MG63 (cell line): ENCODE results near the gene C2CD4C. TPM values are rescaled to one million over a fixed set of nuclear protein-coding genes. Genes with fewer than 3 reads are reported as not detected.
"Not testable (repeated sequence)": the region's sequence is repeated elsewhere in the genome, so short reads cannot be mapped to it uniquely, and the experiment has no call there.

Experiments used
- DNase-seq: peaks from one replicate; pipeline ENCODE4 v3.0.0-alpha.2; 2020
- H3K27me3 ChIP-seq: fragments of 250-450 bp; sonication (Bioruptor Pico); 2 replicates; pipeline ENCODE4 v1.5.1; 2020; ENCODE audit warnings: mild to moderate bottlenecking, moderate library complexity
- H3K36me3 ChIP-seq: fragments of 250-450 bp; sonication (Bioruptor Pico); 2 replicates; pipeline ENCODE4 v1.5.1; 2020; ENCODE audit warnings: mild to moderate bottlenecking, moderate library complexity
- H3K4me3 ChIP-seq: fragments of 250-450 bp; sonication (Bioruptor Pico); 2 replicates; pipeline ENCODE4 v1.5.1; 2020; ENCODE audit warnings: mild to moderate bottlenecking, moderate library complexity
- H3K9me3 ChIP-seq: fragments of 250-450 bp; sonication (Bioruptor Pico); 2 replicates; pipeline ENCODE4 v1.5.1; 2020; ENCODE audit warnings: mild to moderate bottlenecking, moderate library complexity
- total RNA-seq: library from RNA; depleted of rRNA; stranded (reverse); fragments of >200 nt; shearing (Covaris generic); gene quantifications from 2 replicates; pipeline ENCODE4 v1.2.3, GENCODE V29; 2014; ENCODE audit warnings: low replicate concordance

C2CD4C gene
- total RNA-seq, 1 experiment from 2014 or later, result not detected

GRCh38 chr19:383040-383439 lies 25.9 kb downstream of the C2CD4C start:
- no peaks in the 10 kb centered on the region for H3K27me3 ChIP-seq
- H3K36me3 ChIP-seq, result no peaks in the 10 kb centered on the region
- no peak for DNase-seq
- no peak overlapping the region for H3K4me3 ChIP-seq
- no peaks in the 10 kb centered on the region for H3K9me3 ChIP-seq

- H3K4me3 ChIP-seq, H3K9me3 ChIP-seq, H3K27me3 ChIP-seq, H3K36me3 ChIP-seq: not testable (repeated sequence)
- peak; percentile 39 for DNase-seq
Measured at GRCh38 chr19:382578-382977, 26.4 kb downstream of the C2CD4C start.

GRCh38 chr19:381901-382300 lies 27.0 kb downstream of the C2CD4C start:
- not testable (repeated sequence) for H3K36me3 ChIP-seq, H3K27me3 ChIP-seq, H3K4me3 ChIP-seq, DNase-seq, H3K9me3 ChIP-seq

GRCh38 chr19:380618-381219 lies 28.2 kb downstream of the C2CD4C start:
- H3K36me3 ChIP-seq, H3K9me3 ChIP-seq, H3K27me3 ChIP-seq, H3K4me3 ChIP-seq, DNase-seq: not testable (repeated sequence)

GRCh38 chr19:379796-380195 lies 29.2 kb downstream of the C2CD4C start:
- Histone ChIP-seq H3K27me3 (no peaks in the 10 kb centered on the region), H3K36me3 (no peaks in the 10 kb centered on the region), H3K4me3 (no peak overlapping the region), H3K9me3 (no peaks in the 10 kb centered on the region)
- DNase-seq, result no peak

- no peaks in the 10 kb centered on the region for H3K36me3 ChIP-seq
- no peaks in the 10 kb centered on the region for H3K9me3 ChIP-seq
- no peaks in the 10 kb centered on the region for H3K27me3 ChIP-seq
- H3K4me3 ChIP-seq, result no peak overlapping the region
- DNase-seq, result no peak
Measured at GRCh38 chr19:378706-379105, 30.2 kb downstream of the C2CD4C start.

- no peak for DNase-seq
- Histone ChIP-seq H3K27me3 (no peaks in the 10 kb centered on the region), H3K4me3 (no peak overlapping the region), H3K9me3 (no peaks in the 10 kb centered on the region), H3K36me3 (no peaks in the 10 kb centered on the region)
Measured at GRCh38 chr19:377801-378581, 31.0 kb downstream of the C2CD4C start.

GRCh38 chr19:376111-376470 lies 32.9 kb downstream of the C2CD4C start:
- Histone ChIP-seq H3K9me3 (no peaks in the 10 kb centered on the region), H3K27me3 (no peaks in the 10 kb centered on the region)
- DNase-seq, result no peak

GRCh38 chr19:375395-376110 lies 33.4 kb downstream of the C2CD4C start:
- no peaks in the 10 kb centered on the region for H3K9me3 ChIP-seq
- no peaks in the 10 kb centered on the region for H3K36me3 ChIP-seq
- no peak for DNase-seq
- H3K27me3 ChIP-seq, result no peaks in the 10 kb centered on the region
- no peak overlapping the region for H3K4me3 ChIP-seq

More at GRCh38 chr19:376111-376470, 32.9 kb downstream of the C2CD4C start:
- H3K36me3 ChIP-seq, result no peaks in the 10 kb centered on the region
- H3K4me3 ChIP-seq, result no peak overlapping the region

GRCh38 chr19:374886-375235 lies 34.1 kb downstream of the C2CD4C start:
- Histone ChIP-seq H3K36me3 (no peaks in the 10 kb centered on the region), H3K9me3 (no peaks in the 10 kb centered on the region), H3K4me3 (no peak overlapping the region), H3K27me3 (no peaks in the 10 kb centered on the region)
- no peak for DNase-seq

- no peak for DNase-seq
- H3K27me3 ChIP-seq, result no peaks in the 10 kb centered on the region
- H3K36me3 ChIP-seq, result no peaks in the 10 kb centered on the region
- no peaks in the 10 kb centered on the region for H3K9me3 ChIP-seq
- H3K4me3 ChIP-seq, result no peak overlapping the region
Measured at GRCh38 chr19:374183-374885, 34.6 kb downstream of the C2CD4C start.

- H3K27me3 ChIP-seq, result no peaks in the 10 kb centered on the region
- no peak for DNase-seq
- no peak overlapping the region for H3K4me3 ChIP-seq
Measured at GRCh38 chr19:373391-374182, 35.4 kb downstream of the C2CD4C start.

GRCh38 chr19:372306-372890 lies 36.5 kb downstream of the C2CD4C start:
- no peaks in the 10 kb centered on the region for H3K9me3 ChIP-seq
- H3K27me3 ChIP-seq, result no peaks in the 10 kb centered on the region
- peak; percentile 90 for DNase-seq
- H3K36me3 ChIP-seq, result no peaks in the 10 kb centered on the region
- H3K4me3 ChIP-seq, result no peak overlapping the region

More at GRCh38 chr19:373391-374182, 35.4 kb downstream of the C2CD4C start:
- Histone ChIP-seq H3K36me3 (no peaks in the 10 kb centered on the region), H3K9me3 (no peaks in the 10 kb centered on the region)

GRCh38 chr19:371501-372168 lies 37.3 kb downstream of the C2CD4C start:
- H3K27me3 ChIP-seq, result no peaks in the 10 kb centered on the region
- no peaks in the 10 kb centered on the region for H3K36me3 ChIP-seq
- DNase-seq, result no peak
- H3K4me3 ChIP-seq, result no peak overlapping the region
- no peaks in the 10 kb centered on the region for H3K9me3 ChIP-seq

- DNase-seq, result no peak
Measured at GRCh38 chr19:370641-371330, 38.2 kb downstream of the C2CD4C start.

More at GRCh38 chr19:370641-371330, 38.2 kb downstream of the C2CD4C start:
- Histone ChIP-seq H3K9me3 (no peaks in the 10 kb centered on the region), H3K4me3 (no peak overlapping the region), H3K27me3 (no peaks in the 10 kb centered on the region), H3K36me3 (no peaks in the 10 kb centered on the region)
